Esophagus (tissue), 2 donors: ENCODE measurements around the gene NAA10. TPM values are rescaled to one million over a fixed set of nuclear protein-coding genes. Genes with fewer than 3 reads are reported as not detected.

Experiments used
- H3K27ac ChIP-seq, 2 donors: one replicate each; pipeline ENCODE4 v1.5.1; 2013; ENCODE audit warnings: low read depth in 2 of 2, mild to moderate bottlenecking in 2 of 2, inconsistent platforms in 1 of 2, low read length in 1 of 2, moderate library complexity in 1 of 2
- H3K27me3 ChIP-seq, 2 donors: one replicate each; pipeline ENCODE4 v1.6.1; 2013; ENCODE audit warnings: low read length in 2 of 2, control low read depth in 1 of 2, mild to moderate bottlenecking in 1 of 2; ENCODE audit not compliant: insufficient read depth in 2 of 2, control insufficient read depth in 1 of 2
- H3K36me3 ChIP-seq, 2 donors: one replicate each; pipeline ENCODE4 v1.6.1; 2013; ENCODE audit warnings: low read length in 1 of 2; ENCODE audit not compliant: control insufficient read depth in 2 of 2, insufficient read depth in 2 of 2
- H3K4me1 ChIP-seq, 2 donors: one replicate each; pipeline ENCODE4 v1.6.1; 2013; ENCODE audit warnings: low read length in 1 of 2; ENCODE audit not compliant: control insufficient read depth in 2 of 2, insufficient read depth in 2 of 2
- H3K4me3 ChIP-seq, 2 donors: one replicate each; pipeline ENCODE4 v1.5.1; 2013; ENCODE audit warnings: low read length in 2 of 2, mild to moderate bottlenecking in 2 of 2, low read depth in 1 of 2, moderate library complexity in 1 of 2
- H3K9me3 ChIP-seq, 2 donors: one replicate each; pipeline ENCODE4 v1.6.1; 2013; ENCODE audit warnings: mild to moderate bottlenecking in 2 of 2, low read depth in 1 of 2, low read length in 1 of 2, moderate library complexity in 1 of 2; ENCODE audit not compliant: control insufficient read depth in 2 of 2, insufficient read depth in 1 of 2
- WGBS, 2 donors: extraction: QIAGEN DNeasy Blood & Tissue Kit; methylation state at CpG; one replicate each; pipeline ENCODE4 v1.1.7; 2013; 5-methylcytosine and 5-hydroxymethylcytosine counted together
- polyA plus RNA-seq, 2 donors: library from polyadenylated mRNA; stranded (reverse); fragments of 200-250 nt; gene quantifications; one replicate each; pipeline ENCODE4 v1.2.3, GENCODE V29; 2013
- donor health status: healthy with polysubstance abuse.
- donor health status: Bipolar disorder and iron deficiency.

The NAA10 gene
- polyA plus RNA-seq, 2 donors, result 86.6 to 104 TPM

GRCh38 chrX:153972368-153973126 is 37.7 kb upstream of the NAA10 start, which contains the start of gene TMEM187:
TMEM187 (plus strand) TSS chrX:153972754; CDS start chrX:153982063, 9,309 bp downstream.
- peak within 1 kb of the TSS; percentile 60 to 90 for H3K4me3 ChIP-seq
- no peaks in the 10 kb centered on the region for H3K27me3 ChIP-seq
- no peaks in the 10 kb centered on the region for H3K36me3 ChIP-seq
- 0 to 1% methylated on average over 63 to 103 of the region's 103 CpGs for WGBS, 2 donors
- no peaks in the 10 kb centered on the region for H3K9me3 ChIP-seq
- peak within 1 kb of the TSS; percentile 90 to 100 for H3K27ac ChIP-seq
- H3K4me1 ChIP-seq, result peaks cover 8 to 26% of the 10 kb centered on the region in 2 donors

DNA sequence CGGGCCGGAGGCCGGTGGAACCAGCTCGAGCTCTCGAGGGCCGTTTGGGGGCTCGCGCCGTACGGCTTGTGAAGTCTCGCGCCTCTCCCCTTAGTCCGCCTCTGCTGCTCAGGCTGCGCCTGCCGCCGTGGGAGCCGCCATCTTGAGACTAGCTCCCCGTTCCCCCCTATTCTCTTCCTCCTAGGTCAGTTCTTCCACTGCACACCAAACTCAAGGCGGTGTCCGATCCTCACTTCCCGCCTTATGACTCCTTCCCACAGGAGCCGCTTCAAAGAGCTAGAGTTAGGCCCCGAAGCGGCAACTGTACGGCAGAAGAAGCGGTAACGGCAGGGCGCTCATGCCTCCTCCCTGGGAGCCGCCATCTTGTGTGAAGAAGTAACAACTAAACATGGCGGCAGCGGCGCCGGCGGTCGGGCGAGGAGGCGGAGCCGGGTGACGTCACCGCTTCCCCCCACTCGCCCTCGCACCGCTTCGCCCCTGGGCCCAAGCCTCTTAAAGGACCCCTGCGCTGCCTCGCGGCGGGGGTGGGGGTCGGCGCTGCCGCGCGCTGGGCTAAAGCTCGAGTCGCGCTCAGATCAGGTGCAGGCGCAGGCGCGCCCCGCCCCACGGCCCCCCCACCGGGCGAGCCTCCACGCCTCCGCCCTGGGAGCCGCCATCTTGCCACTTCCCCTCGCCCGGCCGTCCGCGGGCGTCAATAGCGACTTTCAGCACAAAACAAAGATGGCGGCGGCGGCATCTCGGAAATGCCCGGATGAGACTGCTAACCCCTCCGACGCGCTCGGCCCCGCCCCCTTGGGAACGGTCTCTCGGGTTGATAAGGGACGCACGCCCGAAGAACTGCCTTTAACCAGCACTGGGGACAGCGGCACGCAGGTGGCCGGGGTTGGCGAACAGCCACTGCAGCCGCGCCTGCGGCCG is 36.9 kb upstream of the NAA10 start, which contains the start of gene HCFC1:
TSS of gene HCFC1 (minus strand) at position 369 of the 918 bp plus-strand sequence. CDS start 978 bp downstream, outside the sequence.
- H3K36me3 ChIP-seq, result no peaks in the 10 kb centered on the region
- H3K4me1 ChIP-seq, result peaks cover 8 to 32% of the 10 kb centered on the region in 2 donors
- peak within 1 kb of the TSS; percentile 60 to 90 for H3K4me3 ChIP-seq
- 0 to 11% methylated on average over 95 to 96 of the region's 96 CpGs for WGBS, 2 donors
- H3K27ac ChIP-seq, result peak within 1 kb of the TSS; percentile 90 to 100
- H3K27me3 ChIP-seq, result no peaks in the 10 kb centered on the region
- no peaks in the 10 kb centered on the region for H3K9me3 ChIP-seq

- peaks cover 8 to 38% of the 10 kb centered on the region in 2 donors for H3K4me1 ChIP-seq
Observed at GRCh38 chrX:153971124-153971449, 36.2 kb upstream of the NAA10 start.

GRCh38 chrX:153970357-153971123 is 35.7 kb upstream of the NAA10 start:
- H3K4me1 ChIP-seq, result peaks cover 8 to 38% of the 10 kb centered on the region in 2 donors
- no peaks in the 10 kb centered on the region for H3K36me3 ChIP-seq
- peak overlapping the region; percentile 90 to 100 for H3K27ac ChIP-seq
- H3K9me3 ChIP-seq, result no peaks in the 10 kb centered on the region
- 0 to 5% methylated on average over 46 to 49 of the region's 49 CpGs for WGBS, 2 donors
- peak overlapping the region; percentile 60 to 90 for H3K4me3 ChIP-seq
- H3K27me3 ChIP-seq, result no peaks in the 10 kb centered on the region

More at GRCh38 chrX:153971124-153971449, 36.2 kb upstream of the NAA10 start:
- H3K36me3 ChIP-seq, result no peaks in the 10 kb centered on the region
- no peaks in the 10 kb centered on the region for H3K9me3 ChIP-seq
- WGBS, 2 donors, result 1 to 9% methylated on average over 22 to 34 of the region's 34 CpGs
- peak overlapping the region; percentile 60 to 90 for H3K4me3 ChIP-seq
- H3K27ac ChIP-seq, result peak overlapping the region; percentile 90 to 100
- H3K27me3 ChIP-seq, result no peaks in the 10 kb centered on the region

GRCh38 chrX:153969904-153970356 is 35.1 kb upstream of the NAA10 start:
- Histone ChIP-seq H3K4me3 (peak overlapping the region; percentile 44 to 90), H3K27me3 (no peaks in the 10 kb centered on the region), H3K9me3 (no peaks in the 10 kb centered on the region), H3K4me1 (peaks cover 8 to 38% of the 10 kb centered on the region in 2 donors), H3K27ac (peak overlapping the region; percentile 73 to 88), H3K36me3 (no peaks in the 10 kb centered on the region)
- WGBS, 2 donors, result 1 to 16% methylated on average over 21 to 26 of the region's 26 CpGs

DNA sequence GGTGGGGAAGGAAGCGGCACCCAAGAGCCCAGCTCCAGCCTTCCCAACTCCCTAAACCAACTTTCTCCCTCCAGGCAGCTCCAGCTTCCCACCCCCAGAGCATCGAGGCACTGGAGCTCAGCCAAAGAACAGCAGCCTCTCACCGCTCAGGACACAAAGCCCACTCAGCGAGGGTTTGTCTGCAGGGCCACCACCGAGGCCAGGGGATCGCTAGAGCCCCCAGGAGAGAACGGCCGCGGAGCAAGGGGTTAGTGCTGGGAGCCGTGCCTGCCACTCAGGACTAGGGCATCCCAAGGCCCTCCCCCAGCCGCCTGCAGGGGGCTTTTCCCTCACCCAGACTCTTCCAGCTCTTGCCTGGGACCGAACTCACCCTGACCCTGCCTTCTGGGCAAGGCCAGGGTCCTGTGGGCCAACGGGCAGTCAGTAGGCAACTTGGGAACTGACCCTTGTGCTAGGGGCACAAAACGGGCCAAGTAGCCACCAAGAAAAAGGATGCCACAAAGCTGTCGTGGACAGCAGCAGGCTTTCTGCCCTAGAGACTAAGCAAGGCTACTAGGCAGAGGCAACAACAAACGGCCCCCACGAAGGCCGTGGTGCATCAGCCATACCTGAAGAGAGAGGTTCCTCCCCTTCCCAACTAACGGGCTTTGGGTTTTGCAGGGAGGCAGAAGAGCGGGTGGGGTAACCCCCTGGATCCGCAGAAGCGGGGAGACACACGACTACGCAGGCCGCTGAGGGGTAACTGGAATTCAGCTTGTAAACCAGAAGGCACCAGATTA is 34.5 kb upstream of the NAA10 start:
- Histone ChIP-seq H3K27ac (peak overlapping the region; percentile 73 to 88), H3K4me3 (peak overlapping the region; percentile 44 to 90), H3K4me1 (peaks cover 7 to 33% of the 10 kb centered on the region in 2 donors), H3K9me3 (no peaks in the 10 kb centered on the region), H3K36me3 (peaks cover 0 to 1% of the 10 kb centered on the region in 2 donors), H3K27me3 (no peaks in the 10 kb centered on the region)
- 7 to 42% methylated on average over 23 to 25 of the region's 25 CpGs for whole genome bisulfite sequencing, 2 donors

- 11 to 33% methylated on average over 12 of the region's 12 CpGs for WGBS, 2 donors
- peak overlapping the region; percentile 73 to 88 for H3K27ac ChIP-seq
Observed at GRCh38 chrX:153968754-153969124, 33.9 kb upstream of the NAA10 start.

GRCh38 chrX:153968255-153968654 is 33.4 kb upstream of the NAA10 start:
- 24 to 59% methylated on average over 9 of the region's 9 CpGs for WGBS, 2 donors

More at GRCh38 chrX:153968754-153969124, 33.9 kb upstream of the NAA10 start:
- no peaks in the 10 kb centered on the region for H3K9me3 ChIP-seq
- peaks cover 0 to 7% of the 10 kb centered on the region in 2 donors for H3K36me3 ChIP-seq
- H3K4me1 ChIP-seq, result peaks cover 3 to 29% of the 10 kb centered on the region in 2 donors
- peak overlapping the region in 1 of 2 donors; percentile 90 for H3K4me3 ChIP-seq
- no peaks in the 10 kb centered on the region for H3K27me3 ChIP-seq

More at GRCh38 chrX:153968255-153968654, 33.4 kb upstream of the NAA10 start:
- H3K4me3 ChIP-seq, result peak overlapping the region in 1 of 2 donors; percentile 90
- no peaks in the 10 kb centered on the region for H3K27me3 ChIP-seq
- H3K36me3 ChIP-seq, result peaks cover 0 to 12% of the 10 kb centered on the region in 2 donors
- no peaks in the 10 kb centered on the region for H3K9me3 ChIP-seq
- peaks cover 2 to 26% of the 10 kb centered on the region in 2 donors for H3K4me1 ChIP-seq
- peak overlapping the region; percentile 68 to 88 for H3K27ac ChIP-seq
